HEK293 (cell line): ENCODE measurements around the gene AKAP8L.

Experiments
- CTCF ChIA-PET: fragments of 350-600 bp; formaldehyde crosslinking; extraction: SDS; loops from one replicate; lab custom pipeline; 2021; ENCODE audit warnings: antibody characterized with exemption; lab: Yijun Ruan, JAX
- POLR2A ChIA-PET: fragments of 300-600 bp; formaldehyde crosslinking; extraction: SDS; loops from one replicate; lab custom pipeline; 2020; ENCODE audit warnings: antibody characterized with exemption, inconsistent platforms; lab: Yijun Ruan, JAX
- H3K27ac ChIP-seq: fragments of 200-500 bp; sonication (Bioruptor generic); 2 replicates; pipeline ENCODE4 v1.5.1; 2014; ENCODE audit warnings: low read depth, low read length, control low read depth, inconsistent platforms; ENCODE audit errors: extremely low read depth
- H3K36me3 ChIP-seq, 2 experiments: fragments of 200-500 bp in 1 of 2; sonication (Bioruptor generic) in 1 of 2; 1 replicate in 1 of 2; 2 replicates in 1 of 2; pipeline ENCODE4 v1.5.1; 2014 to 2017; ENCODE audit warnings: inconsistent platforms in 2 of 2, low read length in 2 of 2; ENCODE audit not compliant: control insufficient read depth in 2 of 2, insufficient read depth in 1 of 2
- H3K4me1 ChIP-seq: fragments of 200-500 bp; sonication (Bioruptor generic); 2 replicates; pipeline ENCODE4 v1.5.1; 2014; ENCODE audit warnings: mild to moderate bottlenecking, low read length, inconsistent platforms; ENCODE audit not compliant: control insufficient read depth, insufficient read depth
- H3K4me3 ChIP-seq: 2 replicates; pipeline ENCODE4 v1.5.1; 2011; ENCODE audit warnings: low read depth, mild to moderate bottlenecking, control low read depth, low read length, moderate library complexity
- H3K9me3 ChIP-seq: fragments of 200-500 bp; sonication (Bioruptor generic); 2 replicates; pipeline ENCODE4 v1.5.1; 2014; ENCODE audit warnings: low read depth, low read length, inconsistent platforms; ENCODE audit not compliant: control insufficient read depth, insufficient read depth
- GLIS1 ChIP-seq: fragments of 450-650 bp; formaldehyde crosslinking; IDR thresholded peaks from 2 replicates; pipeline ENCODE4 v1.5.1; 2016; ENCODE audit warnings: missing biosample characterization, missing genetic modification characterization
- HOXA7 ChIP-seq: sonication (generic); formaldehyde crosslinking; IDR thresholded peaks from 2 replicates; pipeline ENCODE4 v1.8.1; 2022; ENCODE audit warnings: missing genetic modification reagents, borderline replicate concordance
- KLF16 ChIP-seq: fragments of 450-650 bp; formaldehyde crosslinking; IDR thresholded peaks from 2 replicates; pipeline ENCODE4 v1.5.1; 2017; ENCODE audit warnings: missing biosample characterization, missing genetic modification characterization
- KLF17 ChIP-seq: fragments of 450-650 bp; formaldehyde crosslinking; IDR thresholded peaks from 2 replicates; pipeline ENCODE4 v1.5.1; 2016; ENCODE audit warnings: missing biosample characterization, missing genetic modification characterization
- SP2 ChIP-seq: fragments of 450-650 bp; formaldehyde crosslinking; IDR thresholded peaks from 2 replicates; pipeline ENCODE4 v1.5.1; 2016; ENCODE audit warnings: missing biosample characterization, missing genetic modification characterization
- SP7 ChIP-seq: fragments of 450-650 bp; formaldehyde crosslinking; IDR thresholded peaks from 2 replicates; pipeline ENCODE4 v1.5.1; 2016; ENCODE audit warnings: missing biosample characterization, missing genetic modification characterization
- TRIM28 ChIP-seq: IDR thresholded peaks from 2 replicates; pipeline ENCODE4 v1.6.1; 2011; ENCODE audit warnings: low read length, control low read depth, borderline replicate concordance
- ZFHX2 ChIP-seq: fragments of 450-650 bp; formaldehyde crosslinking; conservative IDR thresholded peaks from 2 replicates; pipeline ENCODE4 v1.5.1; 2016; ENCODE audit warnings: missing biosample characterization, missing genetic modification characterization
- ZIC2 ChIP-seq: fragments of 450-650 bp; formaldehyde crosslinking; IDR thresholded peaks from 2 replicates; pipeline ENCODE4 v1.5.1; 2016; ENCODE audit warnings: missing biosample characterization, missing genetic modification characterization
- ZNF248 ChIP-seq: fragments of 450-650 bp; formaldehyde crosslinking; IDR thresholded peaks from 2 replicates; pipeline ENCODE4 v1.5.1; 2017; ENCODE audit warnings: missing biosample characterization, missing genetic modification characterization
- ZNF335 ChIP-seq: fragments of 450-650 bp; formaldehyde crosslinking; conservative IDR thresholded peaks from 2 replicates; pipeline ENCODE4 v1.5.1; 2016; ENCODE audit warnings: missing biosample characterization, missing genetic modification characterization
- ZNF394 ChIP-seq: fragments of 450-650 bp; formaldehyde crosslinking; IDR thresholded peaks from 2 replicates; pipeline ENCODE4 v1.5.1; 2016; ENCODE audit warnings: missing biosample characterization, missing genetic modification characterization, mild to moderate bottlenecking, moderate library complexity, borderline replicate concordance
- ZNF404 ChIP-seq: fragments of 450-650 bp; formaldehyde crosslinking; IDR thresholded peaks from 2 replicates; pipeline ENCODE4 v1.5.1; 2017; ENCODE audit warnings: missing biosample characterization, missing genetic modification characterization
- ZNF48 ChIP-seq: fragments of 450-650 bp; formaldehyde crosslinking; IDR thresholded peaks from 2 replicates; pipeline ENCODE4 v1.5.1; 2016; ENCODE audit warnings: missing biosample characterization, missing genetic modification characterization
- ZNF501 ChIP-seq: fragments of 450-650 bp; formaldehyde crosslinking; IDR thresholded peaks from 2 replicates; pipeline ENCODE4 v1.5.1; 2016; ENCODE audit warnings: missing biosample characterization, missing genetic modification characterization
- ZNF530 ChIP-seq: fragments of 450-650 bp; formaldehyde crosslinking; IDR thresholded peaks from 2 replicates; pipeline ENCODE4 v1.5.1; 2016; ENCODE audit warnings: low read depth, missing biosample characterization, missing genetic modification characterization
- ZNF548 ChIP-seq: fragments of 450-650 bp; formaldehyde crosslinking; IDR thresholded peaks from 2 replicates; pipeline ENCODE4 v1.5.1; 2016; ENCODE audit warnings: missing biosample characterization, missing genetic modification characterization
- ZNF600 ChIP-seq: fragments of 450-650 bp; formaldehyde crosslinking; IDR thresholded peaks from 2 replicates; pipeline ENCODE4 v1.5.1; 2016; ENCODE audit warnings: missing biosample characterization, missing genetic modification characterization
- ZNF626 ChIP-seq: fragments of 450-650 bp; sonication (Bioruptor Pico); formaldehyde crosslinking; IDR thresholded peaks from 2 replicates; pipeline ENCODE4 v1.5.1; 2018; ENCODE audit warnings: missing biosample characterization, missing genetic modification characterization, inconsistent platforms
- ZNF660 ChIP-seq: fragments of 450-650 bp; IDR thresholded peaks from 2 replicates; pipeline ENCODE4 v1.5.1; 2018; ENCODE audit warnings: missing biosample characterization, mild to moderate bottlenecking, missing genetic modification characterization
- TF ChIP-seq, protein P1 (sequence below): fragments of 450-650 bp; formaldehyde crosslinking; IDR thresholded peaks from 2 replicates; pipeline ENCODE4 v1.5.1; 2017; ENCODE audit warnings: missing biosample characterization, missing genetic modification characterization
- TF ChIP-seq, protein P2 (sequence below): fragments of 450-650 bp; formaldehyde crosslinking; conservative IDR thresholded peaks from 2 replicates; pipeline ENCODE4 v1.5.1; 2016; ENCODE audit warnings: low read depth, missing biosample characterization, missing genetic modification characterization
- TF ChIP-seq, protein P3 (sequence below): fragments of 450-650 bp; formaldehyde crosslinking; IDR thresholded peaks from 2 replicates; pipeline ENCODE4 v1.5.1; 2017; ENCODE audit warnings: missing biosample characterization, mild to moderate bottlenecking, missing genetic modification characterization, moderate library complexity
- TF ChIP-seq, protein P4 (sequence below): fragments of 450-650 bp; formaldehyde crosslinking; IDR thresholded peaks from 2 replicates; pipeline ENCODE4 v1.5.1; 2016; ENCODE audit warnings: missing biosample characterization, missing genetic modification characterization

Gene AKAP8L

GRCh38 chr19:15331419-15332310 lies 87.1 kb downstream of the AKAP8L start:
- Histone ChIP-seq H3K27ac (peak overlapping the region; percentile 94), H3K36me3 (no peaks in the 10 kb centered on the region; a peak in 1 of 3 replicates), H3K4me3 (peak overlapping the region; percentile 98), H3K4me1 (peaks cover 28% of the 10 kb centered on the region), H3K9me3 (no peaks in the 10 kb centered on the region)
- ChIA-PET CTCF (no interaction called here), POLR2A (interaction anchor here (0.6 to 1.7 kb wide), 7 partner anchors 14 to 88 kb away, joined by 3 to 6 read pairs (median 4); partner anchors contain the start of genes AKAP8 and AKAP8L)
- TF ChIP-seq ZNF335 (tag by site-specific recombination), result peak; percentile 63
- no peak for TF ChIP-seq ZNF248 (tag by site-specific recombination)
- TF ChIP-seq, protein P1, sequence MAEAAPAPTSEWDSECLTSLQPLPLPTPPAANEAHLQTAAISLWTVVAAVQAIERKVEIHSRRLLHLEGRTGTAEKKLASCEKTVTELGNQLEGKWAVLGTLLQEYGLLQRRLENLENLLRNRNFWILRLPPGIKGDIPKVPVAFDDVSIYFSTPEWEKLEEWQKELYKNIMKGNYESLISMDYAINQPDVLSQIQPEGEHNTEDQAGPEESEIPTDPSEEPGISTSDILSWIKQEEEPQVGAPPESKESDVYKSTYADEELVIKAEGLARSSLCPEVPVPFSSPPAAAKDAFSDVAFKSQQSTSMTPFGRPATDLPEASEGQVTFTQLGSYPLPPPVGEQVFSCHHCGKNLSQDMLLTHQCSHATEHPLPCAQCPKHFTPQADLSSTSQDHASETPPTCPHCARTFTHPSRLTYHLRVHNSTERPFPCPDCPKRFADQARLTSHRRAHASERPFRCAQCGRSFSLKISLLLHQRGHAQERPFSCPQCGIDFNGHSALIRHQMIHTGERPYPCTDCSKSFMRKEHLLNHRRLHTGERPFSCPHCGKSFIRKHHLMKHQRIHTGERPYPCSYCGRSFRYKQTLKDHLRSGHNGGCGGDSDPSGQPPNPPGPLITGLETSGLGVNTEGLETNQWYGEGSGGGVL (tag by site-specific recombination), result peak; percentile 30; the same call in 1 of the 2 replicates
- no peak for TF ChIP-seq ZNF548 (tag by site-specific recombination)
- TF ChIP-seq ZNF626 (tag by site-specific recombination), result no peak
- TF ChIP-seq, protein P2, sequence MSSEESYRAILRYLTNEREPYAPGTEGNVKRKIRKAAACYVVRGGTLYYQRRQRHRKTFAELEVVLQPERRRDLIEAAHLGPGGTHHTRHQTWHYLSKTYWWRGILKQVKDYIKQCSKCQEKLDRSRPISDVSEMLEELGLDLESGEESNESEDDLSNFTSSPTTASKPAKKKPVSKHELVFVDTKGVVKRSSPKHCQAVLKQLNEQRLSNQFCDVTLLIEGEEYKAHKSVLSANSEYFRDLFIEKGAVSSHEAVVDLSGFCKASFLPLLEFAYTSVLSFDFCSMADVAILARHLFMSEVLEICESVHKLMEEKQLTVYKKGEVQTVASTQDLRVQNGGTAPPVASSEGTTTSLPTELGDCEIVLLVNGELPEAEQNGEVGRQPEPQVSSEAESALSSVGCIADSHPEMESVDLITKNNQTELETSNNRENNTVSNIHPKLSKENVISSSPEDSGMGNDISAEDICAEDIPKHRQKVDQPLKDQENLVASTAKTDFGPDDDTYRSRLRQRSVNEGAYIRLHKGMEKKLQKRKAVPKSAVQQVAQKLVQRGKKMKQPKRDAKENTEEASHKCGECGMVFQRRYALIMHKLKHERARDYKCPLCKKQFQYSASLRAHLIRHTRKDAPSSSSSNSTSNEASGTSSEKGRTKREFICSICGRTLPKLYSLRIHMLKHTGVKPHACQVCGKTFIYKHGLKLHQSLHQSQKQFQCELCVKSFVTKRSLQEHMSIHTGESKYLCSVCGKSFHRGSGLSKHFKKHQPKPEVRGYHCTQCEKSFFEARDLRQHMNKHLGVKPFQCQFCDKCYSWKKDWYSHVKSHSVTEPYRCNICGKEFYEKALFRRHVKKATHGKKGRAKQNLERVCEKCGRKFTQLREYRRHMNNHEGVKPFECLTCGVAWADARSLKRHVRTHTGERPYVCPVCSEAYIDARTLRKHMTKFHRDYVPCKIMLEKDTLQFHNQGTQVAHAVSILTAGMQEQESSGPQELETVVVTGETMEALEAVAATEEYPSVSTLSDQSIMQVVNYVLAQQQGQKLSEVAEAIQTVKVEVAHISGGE (tag by site-specific recombination), result peak; percentile 56; the same call in 1 of the 2 replicates
- no peak for TF ChIP-seq ZNF404 (tag by site-specific recombination)
- no peak for TF ChIP-seq ZNF600 (tag by site-specific recombination)
- 0 out of 2 replicates have a peak, but pooled peaks have one; percentile 33 for TF ChIP-seq HOXA7 (CRISPR knock-in tag)
- peak; percentile 36; the same call in 1 of the 2 replicates for TF ChIP-seq SP7 (tag by site-specific recombination)
- TF ChIP-seq, protein P3, sequence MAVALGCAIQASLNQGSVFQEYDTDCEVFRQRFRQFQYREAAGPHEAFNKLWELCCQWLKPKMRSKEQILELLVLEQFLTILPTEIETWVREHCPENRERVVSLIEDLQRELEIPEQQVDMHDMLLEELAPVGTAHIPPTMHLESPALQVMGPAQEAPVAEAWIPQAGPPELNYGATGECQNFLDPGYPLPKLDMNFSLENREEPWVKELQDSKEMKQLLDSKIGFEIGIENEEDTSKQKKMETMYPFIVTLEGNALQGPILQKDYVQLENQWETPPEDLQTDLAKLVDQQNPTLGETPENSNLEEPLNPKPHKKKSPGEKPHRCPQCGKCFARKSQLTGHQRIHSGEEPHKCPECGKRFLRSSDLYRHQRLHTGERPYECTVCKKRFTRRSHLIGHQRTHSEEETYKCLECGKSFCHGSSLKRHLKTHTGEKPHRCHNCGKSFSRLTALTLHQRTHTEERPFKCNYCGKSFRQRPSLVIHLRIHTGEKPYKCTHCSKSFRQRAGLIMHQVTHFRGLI, result no peak
- TF ChIP-seq ZNF501 (tag by site-specific recombination), result 0 out of 2 replicates have a peak, but pooled peaks have one; percentile 52
- no peak for TF ChIP-seq ZNF530 (tag by site-specific recombination)
- no peak; the same call in 1 of the 2 replicates for TF ChIP-seq GLIS1 (tag by site-specific recombination)
- 0 out of 2 replicates have a peak, but pooled peaks have one; percentile 17 for TF ChIP-seq ZNF394 (tag by site-specific recombination)
- TF ChIP-seq, protein P4, sequence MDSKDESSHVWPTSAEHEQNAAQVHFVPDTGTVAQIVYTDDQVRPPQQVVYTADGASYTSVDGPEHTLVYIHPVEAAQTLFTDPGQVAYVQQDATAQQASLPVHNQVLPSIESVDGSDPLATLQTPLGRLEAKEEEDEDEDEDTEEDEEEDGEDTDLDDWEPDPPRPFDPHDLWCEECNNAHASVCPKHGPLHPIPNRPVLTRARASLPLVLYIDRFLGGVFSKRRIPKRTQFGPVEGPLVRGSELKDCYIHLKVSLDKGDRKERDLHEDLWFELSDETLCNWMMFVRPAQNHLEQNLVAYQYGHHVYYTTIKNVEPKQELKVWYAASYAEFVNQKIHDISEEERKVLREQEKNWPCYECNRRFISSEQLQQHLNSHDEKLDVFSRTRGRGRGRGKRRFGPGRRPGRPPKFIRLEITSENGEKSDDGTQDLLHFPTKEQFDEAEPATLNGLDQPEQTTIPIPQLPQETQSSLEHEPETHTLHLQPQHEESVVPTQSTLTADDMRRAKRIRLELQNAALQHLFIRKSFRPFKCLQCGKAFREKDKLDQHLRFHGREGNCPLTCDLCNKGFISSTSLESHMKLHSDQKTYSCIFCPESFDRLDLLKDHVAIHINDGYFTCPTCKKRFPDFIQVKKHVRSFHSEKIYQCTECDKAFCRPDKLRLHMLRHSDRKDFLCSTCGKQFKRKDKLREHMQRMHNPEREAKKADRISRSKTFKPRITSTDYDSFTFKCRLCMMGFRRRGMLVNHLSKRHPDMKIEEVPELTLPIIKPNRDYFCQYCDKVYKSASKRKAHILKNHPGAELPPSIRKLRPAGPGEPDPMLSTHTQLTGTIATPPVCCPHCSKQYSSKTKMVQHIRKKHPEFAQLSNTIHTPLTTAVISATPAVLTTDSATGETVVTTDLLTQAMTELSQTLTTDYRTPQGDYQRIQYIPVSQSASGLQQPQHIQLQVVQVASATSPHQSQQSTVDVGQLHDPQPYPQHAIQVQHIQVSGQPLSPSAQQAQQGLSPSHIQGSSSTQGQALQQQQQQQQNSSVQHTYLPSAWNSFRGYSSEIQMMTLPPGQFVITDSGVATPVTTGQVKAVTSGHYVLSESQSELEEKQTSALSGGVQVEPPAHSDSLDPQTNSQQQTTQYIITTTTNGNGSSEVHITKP (tag by site-specific recombination), result peak; percentile 62; the same call in 1 of the 2 replicates
- no peak for TF ChIP-seq TRIM28
- peak; percentile 38 for TF ChIP-seq ZFHX2 (tag by site-specific recombination)
- TF ChIP-seq SP2 (tag by site-specific recombination), result peak; percentile 18; the same call in 1 of the 2 replicates
- no peak for TF ChIP-seq ZNF660
- no peak for TF ChIP-seq ZNF48 (tag by site-specific recombination)
- TF ChIP-seq KLF17 (tag by site-specific recombination), result peak; percentile 41; the same call in 1 of the 2 replicates
- TF ChIP-seq ZIC2 (tag by site-specific recombination), result peak; percentile 50
- TF ChIP-seq KLF16 (tag by site-specific recombination), result peak; percentile 78
